Fibroblast of skin of left biceps (primary cell): Measurements from ENCODE around the gene AADACL3.
"Not testable (repeated sequence)": the region's sequence is repeated elsewhere in the genome, so short reads cannot be mapped to it uniquely, and the experiment has no call there.

Experiments
- DNase-seq, 2 experiments: peaks; one replicate each; pipeline ENCODE4 v3.0.0-alpha.2; 2013; ENCODE audit warnings: low read depth in 2 of 2

Gene AADACL3

GRCh38 chr1:12714710-12715475 lies 1.0 kb upstream of the AADACL3 start:
- no peak for DNase-seq

GRCh38 chr1:12717301-12717838 lies 1.5 kb downstream of the AADACL3 start:
- DNase-seq = no peak

GRCh38 chr1:12722626-12723025 lies 6.7 kb downstream of the AADACL3 start:
- DNase-seq = no peak

DNA sequence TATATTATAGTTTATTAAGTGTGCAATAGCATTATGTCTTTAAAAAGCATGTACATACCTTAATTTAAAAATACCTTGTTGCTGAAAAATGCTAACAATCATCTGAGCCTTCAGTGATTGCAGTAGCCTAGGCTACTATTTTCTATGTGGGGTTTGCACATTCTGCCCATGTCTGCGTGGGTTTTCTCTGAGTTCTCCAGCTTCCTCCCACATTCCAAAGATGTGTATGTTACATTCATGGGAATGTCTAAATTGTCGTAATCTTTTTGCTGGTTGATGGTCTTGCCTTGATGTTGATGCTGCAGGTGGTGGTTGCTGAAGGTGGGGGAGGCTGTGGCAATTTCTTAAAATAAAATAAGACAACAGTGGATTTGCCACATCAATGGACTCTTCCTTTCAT lies 12.5 kb downstream of the AADACL3 start:
- DNase-seq = no peak

GRCh38 chr1:12730156-12730555 lies 14.2 kb downstream of the AADACL3 start:
- no peak for DNase-seq

DNA sequence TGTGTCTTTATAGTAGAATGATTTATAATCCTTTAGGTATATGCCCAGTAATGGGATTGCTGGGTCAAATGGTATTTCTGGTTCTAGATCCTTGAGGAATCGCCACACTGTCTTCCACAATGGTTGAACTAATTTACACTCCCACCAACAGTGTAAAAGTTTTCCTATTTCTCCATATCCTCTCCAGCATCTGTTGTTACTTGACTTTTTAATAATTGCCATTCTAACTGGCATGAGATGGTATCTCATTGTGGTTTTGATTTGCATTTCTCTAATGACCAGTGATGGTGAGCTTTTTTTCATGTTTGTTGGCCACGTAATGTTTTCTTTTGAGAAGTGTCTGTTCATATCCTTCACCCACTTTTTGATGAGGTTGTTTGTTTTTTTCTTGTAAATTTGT lies 15.2 kb downstream of the AADACL3 start:
- DNase-seq = not testable (repeated sequence)

DNA sequence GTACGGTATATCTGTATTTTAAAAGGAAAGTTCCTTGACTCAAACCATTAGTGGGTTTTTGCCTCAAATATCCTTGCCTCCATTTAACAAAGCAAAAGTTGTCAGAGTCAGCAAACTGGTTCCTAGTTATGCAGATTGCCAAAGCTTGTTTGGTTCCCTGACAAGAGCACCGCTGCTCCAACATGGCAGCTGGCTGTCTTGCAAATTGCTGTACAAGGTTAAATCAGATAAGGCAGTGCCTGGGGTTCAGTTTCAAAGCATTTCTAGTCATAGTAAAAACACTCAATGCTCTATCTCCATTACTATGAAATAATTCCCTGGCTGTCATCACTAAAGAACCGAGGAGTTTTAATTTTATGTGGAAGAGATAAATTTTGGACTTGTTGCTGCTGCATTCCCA lies 18.7 kb downstream of the AADACL3 start:
- no peak for DNase-seq

GRCh38 chr1:12738934-12739333 lies 23.0 kb downstream of the AADACL3 start:
- no peak for DNase-seq

DNA sequence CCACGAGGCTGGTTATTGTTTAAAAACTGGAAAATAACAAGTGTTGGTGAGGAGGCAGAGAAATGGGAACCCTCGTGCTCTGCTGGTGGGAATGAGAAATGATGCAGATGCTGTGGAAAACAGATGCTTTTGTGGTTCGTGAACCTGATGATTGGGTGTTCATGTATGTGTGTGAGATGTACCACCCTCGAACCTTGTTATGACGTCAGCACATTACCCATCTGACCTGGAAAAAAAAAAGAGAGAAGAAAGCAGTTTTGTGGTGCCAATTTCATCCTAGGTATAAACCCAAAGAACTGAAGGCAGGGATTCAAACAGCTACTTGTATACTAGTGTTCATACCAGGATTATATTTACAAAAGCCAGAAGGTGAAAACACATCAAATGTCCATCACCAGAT lies 23.7 kb downstream of the AADACL3 start:
- no peak for DNase-seq

DNA sequence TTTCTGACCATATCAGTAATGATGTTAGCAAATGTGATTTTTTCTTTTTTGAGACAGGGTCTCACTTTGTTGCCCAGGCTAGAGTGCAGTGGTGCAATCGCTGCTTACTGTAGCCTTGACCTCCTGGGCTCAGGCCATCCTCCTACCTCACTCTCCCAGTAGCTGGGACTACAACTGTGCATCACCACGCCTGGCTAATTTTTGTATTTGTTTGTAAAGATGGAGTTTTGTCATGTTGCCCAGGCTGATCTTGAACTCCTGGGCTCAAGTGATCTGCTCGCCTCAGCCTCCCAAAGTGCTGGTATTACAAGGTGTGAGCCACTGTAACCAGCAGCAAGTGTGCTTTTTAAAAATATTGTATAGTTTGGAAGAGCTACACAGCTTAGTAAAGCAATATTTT lies 26.0 kb downstream of the AADACL3 start:
- DNase-seq = no peak

- peak; percentile 23 to 45 for DNase-seq
These were observed 29.4 kb downstream of the AADACL3 start for GRCh38 chr1:12745126-12745991.

- no peak for DNase-seq
These were observed 30.0 kb downstream of the AADACL3 start, which contains the start of gene CFAP107 for GRCh38 chr1:12745992-12746323. TSS of gene CFAP107 (plus strand) at chr1:12746200. CDS start at chr1:12746431, 231 bp downstream.

DNA sequence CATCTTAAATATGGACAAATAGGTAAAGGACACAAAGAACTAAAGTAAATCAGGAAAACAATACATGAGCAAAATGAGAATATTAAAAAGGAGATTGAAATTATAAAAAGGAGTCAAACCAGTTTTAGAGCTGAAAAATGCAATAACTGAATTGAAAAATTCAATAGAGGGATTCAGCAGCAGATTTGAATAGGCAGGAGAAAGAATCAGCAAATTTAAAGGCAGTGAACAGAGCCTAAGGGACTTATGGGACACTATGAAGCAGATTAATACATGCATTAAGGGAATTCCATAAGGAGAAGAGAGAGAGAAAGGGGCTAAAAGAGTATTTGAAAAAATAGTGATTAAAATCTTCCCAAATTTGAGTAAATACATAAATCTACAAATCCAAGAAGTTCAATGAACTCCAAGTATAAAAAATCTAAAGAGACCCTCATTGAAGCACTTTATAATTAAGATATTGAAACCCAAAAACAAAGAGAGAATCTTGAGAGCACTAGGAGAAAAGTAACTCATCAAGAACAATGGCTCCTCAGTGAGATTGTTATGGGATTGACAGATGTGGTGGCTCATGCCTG lies 33.0 kb downstream of the AADACL3 start:
- DNase-seq = no peak

- DNase-seq = no peak
These were observed 38.8 kb downstream of the AADACL3 start for GRCh38 chr1:12754738-12755137.

- no peak for DNase-seq
These were observed 40.4 kb downstream of the AADACL3 start for GRCh38 chr1:12756273-12756672.

- no peak for DNase-seq
These were observed 41.0 kb downstream of the AADACL3 start for GRCh38 chr1:12756768-12757413.

- no peak for DNase-seq
These were observed 41.9 kb downstream of the AADACL3 start for GRCh38 chr1:12757836-12758235.

DNA sequence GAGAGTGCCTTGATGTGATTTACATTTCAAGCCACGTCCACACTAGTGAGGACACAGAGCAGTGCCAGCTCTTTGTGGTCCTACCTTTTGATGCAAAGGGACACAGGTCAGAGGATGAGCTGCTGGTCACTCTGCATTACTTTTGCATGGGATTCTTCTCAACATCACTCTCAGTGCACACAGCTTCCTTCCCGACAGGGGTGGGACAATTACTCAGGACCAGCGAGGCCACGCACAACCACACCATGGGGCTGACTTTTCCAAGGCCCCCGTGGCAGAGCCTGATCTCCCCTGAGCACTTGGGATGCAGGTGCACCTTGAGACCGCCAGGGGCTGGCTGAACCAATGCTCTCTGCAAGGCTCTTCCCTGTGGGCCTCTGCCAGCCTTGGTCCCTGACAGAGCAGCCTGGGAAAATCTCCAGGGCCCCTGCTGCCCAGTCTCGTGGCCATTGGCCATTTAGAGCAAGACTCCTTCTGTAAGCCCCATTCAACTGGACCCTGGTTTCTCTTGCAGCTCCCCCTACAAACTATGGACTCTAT lies 44.4 kb downstream of the AADACL3 start:
- DNase-seq = no peak

GRCh38 chr1:12761781-12762180 lies 45.9 kb downstream of the AADACL3 start:
- no peak for DNase-seq

- no peak for DNase-seq
These were observed 46.9 kb downstream of the AADACL3 start for GRCh38 chr1:12762766-12763165.

- DNase-seq = no peak
These were observed 47.6 kb downstream of the AADACL3 start for GRCh38 chr1:12763479-12763878.

GRCh38 chr1:12764016-12764415 lies 48.1 kb downstream of the AADACL3 start:
- no peak for DNase-seq
